ENCODE measurements around the gene BAHD1. TPM values are rescaled to one million over a fixed set of nuclear protein-coding genes. Genes with fewer than 3 reads are reported as not detected.

The BAHD1 gene
- total RNA-seq, 1 experiment from 2014 or later, result 49.1 TPM

GRCh38 chr15:40412095-40412759, 28.5 kb upstream of the BAHD1 start:
- Mint-ChIP-seq H3K4me1 (peaks cover 4% of the 10 kb centered on the region), H3K36me3 (peaks cover 72% of the 10 kb centered on the region), H3K27ac (no peak overlapping the region), H3K9me3 (no peaks in the 10 kb centered on the region), H3K27me3 (ENCODE audit: low read depth) (no peaks in the 10 kb centered on the region), H3K4me3 (no peak overlapping the region)
- ATAC-seq, result no peak
- no peak for DNase-seq (ENCODE audit: low spot score)
- POLR2A ChIA-PET, result no interaction called here
- CTCF ChIA-PET, result interaction anchor here (0.8 kb wide), 1 partner anchor 121 kb away, joined by 3 read pairs; no protein-coding TSS in a partner anchor
- TF ChIP-seq, protein P1, sequence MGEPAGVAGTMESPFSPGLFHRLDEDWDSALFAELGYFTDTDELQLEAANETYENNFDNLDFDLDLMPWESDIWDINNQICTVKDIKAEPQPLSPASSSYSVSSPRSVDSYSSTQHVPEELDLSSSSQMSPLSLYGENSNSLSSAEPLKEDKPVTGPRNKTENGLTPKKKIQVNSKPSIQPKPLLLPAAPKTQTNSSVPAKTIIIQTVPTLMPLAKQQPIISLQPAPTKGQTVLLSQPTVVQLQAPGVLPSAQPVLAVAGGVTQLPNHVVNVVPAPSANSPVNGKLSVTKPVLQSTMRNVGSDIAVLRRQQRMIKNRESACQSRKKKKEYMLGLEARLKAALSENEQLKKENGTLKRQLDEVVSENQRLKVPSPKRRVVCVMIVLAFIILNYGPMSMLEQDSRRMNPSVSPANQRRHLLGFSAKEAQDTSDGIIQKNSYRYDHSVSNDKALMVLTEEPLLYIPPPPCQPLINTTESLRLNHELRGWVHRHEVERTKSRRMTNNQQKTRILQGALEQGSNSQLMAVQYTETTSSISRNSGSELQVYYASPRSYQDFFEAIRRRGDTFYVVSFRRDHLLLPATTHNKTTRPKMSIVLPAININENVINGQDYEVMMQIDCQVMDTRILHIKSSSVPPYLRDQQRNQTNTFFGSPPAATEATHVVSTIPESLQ (CRISPR knock-in tag; IDR thresholded peaks at IDR 0.05), result no peak
- TF ChIP-seq GABPB1 (CRISPR knock-in tag; IDR thresholded peaks at IDR 0.05), result peak; percentile 77

DNA sequence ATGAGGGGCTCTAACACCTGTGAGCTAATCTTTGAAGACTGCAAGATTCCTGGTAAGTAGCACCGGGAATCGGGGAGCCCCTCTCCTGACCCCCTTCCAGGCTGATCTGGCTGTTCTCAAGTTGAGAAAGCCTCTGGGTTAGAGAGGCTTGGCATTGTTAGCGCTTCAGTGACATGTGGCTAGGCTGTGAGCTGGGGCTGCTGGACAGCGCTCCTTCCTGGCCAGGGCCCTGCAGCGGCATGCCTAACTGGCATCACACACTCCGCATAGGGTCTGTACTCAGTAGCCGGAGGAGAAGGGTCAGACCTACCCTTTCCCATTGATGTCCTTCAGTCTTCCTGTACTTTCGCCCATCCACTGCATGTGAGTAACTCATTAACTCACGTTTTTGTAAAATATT, 27.7 kb upstream of the BAHD1 start:
- H3K4me1 Mint-ChIP-seq, result no peaks in the 10 kb centered on the region
- H3K4me3 Mint-ChIP-seq, result no peak overlapping the region
- DNase-seq (ENCODE audit: low spot score) (no peak), ATAC-seq (0 out of 2 replicates have a peak, but pooled peaks have one; percentile 30)
- no peak overlapping the region for H3K27ac Mint-ChIP-seq
- TF ChIP-seq ATF3 (CRISPR knock-in tag; conservative IDR thresholded peaks at IDR 0.05) (no peak), NFYB (CRISPR knock-in tag; conservative IDR thresholded peaks at IDR 0.05; ENCODE audit: low read depth) (no peak), NR3C1 (CRISPR knock-in tag; conservative IDR thresholded peaks at IDR 0.05; ENCODE audit: low read depth) (no peak), NFATC4 (CRISPR knock-in tag; IDR thresholded peaks at IDR 0.05) (no peak), AR (CRISPR knock-in tag; IDR thresholded peaks at IDR 0.05) (no peak), FOXJ3 (CRISPR knock-in tag; IDR thresholded peaks at IDR 0.05; ENCODE audit: borderline replicate concordance) (no peak), RORB (CRISPR knock-in tag; IDR thresholded peaks at IDR 0.05) (no peak), TEAD4 (CRISPR knock-in tag; IDR thresholded peaks at IDR 0.05) (no peak), NFE2L1 (CRISPR knock-in tag; IDR thresholded peaks at IDR 0.05) (no peak), IRF1 (CRISPR knock-in tag; IDR thresholded peaks at IDR 0.05) (no peak), IRF2 (CRISPR knock-in tag; IDR thresholded peaks at IDR 0.05; ENCODE audit: borderline replicate concordance, low read depth) (no peak), TCF7 (CRISPR knock-in tag; IDR thresholded peaks at IDR 0.05; ENCODE audit: low read depth) (no peak), PRRX2 (CRISPR knock-in tag; IDR thresholded peaks at IDR 0.05) (no peak), ZNF512 (CRISPR knock-in tag; IDR thresholded peaks at IDR 0.05; ENCODE audit: borderline replicate concordance) (no peak), KAT7 (CRISPR knock-in tag; IDR thresholded peaks at IDR 0.05; ENCODE audit: borderline replicate concordance) (no peak), FOXP4 (CRISPR knock-in tag; IDR thresholded peaks at IDR 0.05) (no peak)
- TF ChIP-seq, protein P2, sequence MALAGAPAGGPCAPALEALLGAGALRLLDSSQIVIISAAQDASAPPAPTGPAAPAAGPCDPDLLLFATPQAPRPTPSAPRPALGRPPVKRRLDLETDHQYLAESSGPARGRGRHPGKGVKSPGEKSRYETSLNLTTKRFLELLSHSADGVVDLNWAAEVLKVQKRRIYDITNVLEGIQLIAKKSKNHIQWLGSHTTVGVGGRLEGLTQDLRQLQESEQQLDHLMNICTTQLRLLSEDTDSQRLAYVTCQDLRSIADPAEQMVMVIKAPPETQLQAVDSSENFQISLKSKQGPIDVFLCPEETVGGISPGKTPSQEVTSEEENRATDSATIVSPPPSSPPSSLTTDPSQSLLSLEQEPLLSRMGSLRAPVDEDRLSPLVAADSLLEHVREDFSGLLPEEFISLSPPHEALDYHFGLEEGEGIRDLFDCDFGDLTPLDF (CRISPR knock-in tag; IDR thresholded peaks at IDR 0.05), result no peak
- peaks cover 71% of the 10 kb centered on the region for H3K36me3 Mint-ChIP-seq
- no peaks in the 10 kb centered on the region for H3K9me3 Mint-ChIP-seq
- H3K27me3 Mint-ChIP-seq (ENCODE audit: low read depth), result no peaks in the 10 kb centered on the region
- POLR2A ChIA-PET, result no interaction called here
- CTCF ChIA-PET, result interaction anchor here (0.8 kb wide), 1 partner anchor 122 kb away, joined by 3 read pairs; no protein-coding TSS in a partner anchor

Measured in WTC11 (cell line).